Prostate gland (tissue), 2 donors: ENCODE measurements around the gene RAPGEF4. TPM values are rescaled to one million over a fixed set of nuclear protein-coding genes. Genes with fewer than 3 reads are reported as not detected.

Experiments used
- DNase-seq: peaks from one replicate; pipeline ENCODE4 v3.0.0-alpha.2; 2019; ENCODE audit warnings: low spot score
- H3K27ac ChIP-seq, 2 donors: fragments of 200-600 bp; sonication (generic); 2 replicates each; pipeline ENCODE4 v1.5.1; 2017 to 2019
- H3K27me3 ChIP-seq: fragments of 200-600 bp; sonication (generic); replicated peaks from 2 replicates; pipeline ENCODE4 v1.5.1; 2019; ENCODE audit not compliant: insufficient read depth
- H3K36me3 ChIP-seq, 2 donors: fragments of 200-600 bp; sonication (generic); 1 replicate in 1 of 2; 2 replicates in 1 of 2; pipeline versions ENCODE4 v1.5.1 to v1.8.1; 2017 to 2019
- H3K4me1 ChIP-seq: fragments of 200-600 bp; sonication (generic); replicated peaks from 2 replicates; pipeline ENCODE4 v1.5.1; 2019
- H3K4me3 ChIP-seq, 2 donors: fragments of 200-600 bp; sonication (generic); 2 replicates each; pipeline ENCODE4 v1.5.1; 2017 to 2019
- H3K9me3 ChIP-seq: fragments of 200-600 bp; sonication (generic); 2 replicates; pipeline ENCODE4 v1.5.1; 2017
- CTCF ChIP-seq, 4 experiments: fragments of 200-600 bp in 2 of 4; fragments of 450-650 bp in 2 of 4; sonication (generic) in 2 of 4; IDR thresholded peaks; 1 replicate in 3 of 4; 2 replicates in 1 of 4; pipeline ENCODE4 v1.5.1; 2016 to 2019; ENCODE audit warnings: antibody characterized with exemption in 4 of 4, mild to moderate bottlenecking in 2 of 4, moderate library complexity in 2 of 4
- POLR2A ChIP-seq: fragments of 450-650 bp; IDR thresholded peaks from one replicate; pipeline ENCODE4 v1.6.1; 2016; ENCODE audit warnings: antibody characterized with exemption, mild to moderate bottlenecking
- POLR2AphosphoS5 ChIP-seq: sonication (generic); formaldehyde crosslinking; IDR thresholded peaks from one replicate; pipeline ENCODE4 v1.6.1; 2017; ENCODE audit warnings: antibody characterized with exemption
- WGBS: methylation state at CpG from one replicate; pipeline ENCODE4 v1.1.5; 2018; 5-methylcytosine and 5-hydroxymethylcytosine counted together
- intact Hi-C: fragments of 100-400 bp; cut with DNase I; formaldehyde crosslinking; loops from one replicate; pipeline ENCODE4 v1.14.2; 2022
- total RNA-seq, 2 donors: library from RNA; depleted of rRNA; stranded (reverse); fragments of >200 nt; gene quantifications; one replicate each; pipeline ENCODE4 v1.1.0, GENCODE V29; 2016

Gene RAPGEF4
- total RNA-seq, 2 donors from 2014 or later: 7.3 to 31.0 TPM

GRCh38 chr2:173079141-173079540, 343.5 kb downstream of the RAPGEF4 start:
- DNase-seq: no peak
- Histone ChIP-seq H3K4me3 (no peak overlapping the region), H3K27me3 (no peaks in the 10 kb centered on the region), H3K9me3 (no peaks in the 10 kb centered on the region), H3K36me3 (no peaks in the 10 kb centered on the region), H3K4me1 (no peaks in the 10 kb centered on the region), H3K27ac (no peak overlapping the region)
- TF ChIP-seq POLR2A: no peak
- TF ChIP-seq CTCF (IDR thresholded peaks at IDR 0.05): no peak
- TF ChIP-seq POLR2AphosphoS5: no peak
- intact Hi-C loops: loop anchor here (5.0 to 10.0 kb wide), 4 partner anchors 37 to 206 kb away; no protein-coding TSS in a partner anchor
- WGBS: 81% methylated on average over 3 of the region's 3 CpGs

GRCh38 chr2:173079973-173080860, 344.6 kb downstream of the RAPGEF4 start:
- no peak for TF ChIP-seq CTCF (IDR thresholded peaks at IDR 0.05)
- TF ChIP-seq POLR2AphosphoS5: no peak
- no peaks in the 10 kb centered on the region for H3K27me3 ChIP-seq
- 86% methylated on average over 6 of the region's 6 CpGs for WGBS
- no peak overlapping the region for H3K27ac ChIP-seq
- H3K4me1 ChIP-seq: no peaks in the 10 kb centered on the region
- no peak for DNase-seq
- intact Hi-C loops: loop anchor here (5.0 to 10.0 kb wide), 4 partner anchors 38 to 205 kb away; no protein-coding TSS in a partner anchor
- H3K36me3 ChIP-seq: no peaks in the 10 kb centered on the region
- H3K4me3 ChIP-seq: no peak overlapping the region
- no peaks in the 10 kb centered on the region for H3K9me3 ChIP-seq

GRCh38 chr2:173086518-173087213, 351.0 kb downstream of the RAPGEF4 start:
- Histone ChIP-seq H3K27ac (peak overlapping the region in 1 of 2 donors; percentile 28), H3K36me3 (no peaks in the 10 kb centered on the region), H3K4me1 (no peaks in the 10 kb centered on the region), H3K4me3 (no peak overlapping the region), H3K27me3 (no peaks in the 10 kb centered on the region), H3K9me3 (no peaks in the 10 kb centered on the region)
- peak; percentile 8 for DNase-seq
- intact Hi-C loops: no loop called here
- TF ChIP-seq POLR2A (no peak), POLR2AphosphoS5 (peak; percentile 11)
- WGBS: 21% methylated on average over 2 of the region's 2 CpGs

GRCh38 chr2:173087214-173087581, 351.6 kb downstream of the RAPGEF4 start:
- Histone ChIP-seq H3K27ac (peak overlapping the region in 1 of 2 donors; percentile 28), H3K27me3 (no peaks in the 10 kb centered on the region), H3K4me3 (no peak overlapping the region), H3K36me3 (no peaks in the 10 kb centered on the region), H3K4me1 (no peaks in the 10 kb centered on the region), H3K9me3 (no peaks in the 10 kb centered on the region)
- 29% methylated on average over 1 of the region's 1 CpG for WGBS
- TF ChIP-seq CTCF (IDR thresholded peaks at IDR 0.05) (no peak), POLR2AphosphoS5 (no peak), POLR2A (no peak)
- intact Hi-C loops: no loop called here
- no peak for DNase-seq

- Histone ChIP-seq H3K27ac (no peak overlapping the region), H3K4me1 (no peaks in the 10 kb centered on the region), H3K4me3 (no peak overlapping the region), H3K27me3 (no peaks in the 10 kb centered on the region), H3K36me3 (no peaks in the 10 kb centered on the region), H3K9me3 (no peaks in the 10 kb centered on the region)
- 77% methylated on average over 4 of the region's 4 CpGs for WGBS
- TF ChIP-seq POLR2AphosphoS5 (no peak), POLR2A (no peak), CTCF (IDR thresholded peaks at IDR 0.05) (no peak)
- no peak for DNase-seq
- intact Hi-C loops: no loop called here
Observed at GRCh38 chr2:173087793-173088496, 352.3 kb downstream of the RAPGEF4 start.
